ACHN (cell line): ENCODE measurements around the gene MRPL50.
"Not testable (repeated sequence)": the region's sequence is repeated elsewhere in the genome, so short reads cannot be mapped to it uniquely, and the experiment has no call there.

Source experiments
- DNase-seq: peaks from one replicate; pipeline ENCODE4 v3.0.0-alpha.2; 2015
- in situ Hi-C: cut with HindIII; loops from 2 replicates; pipeline ENCODE4 v1.10.0; 2017; ENCODE audit warnings: low sequenced_read_pairs, low pct_ligation_motif_present, low pct_unique_long_range_greater_than_20kb

Gene MRPL50

DNA sequence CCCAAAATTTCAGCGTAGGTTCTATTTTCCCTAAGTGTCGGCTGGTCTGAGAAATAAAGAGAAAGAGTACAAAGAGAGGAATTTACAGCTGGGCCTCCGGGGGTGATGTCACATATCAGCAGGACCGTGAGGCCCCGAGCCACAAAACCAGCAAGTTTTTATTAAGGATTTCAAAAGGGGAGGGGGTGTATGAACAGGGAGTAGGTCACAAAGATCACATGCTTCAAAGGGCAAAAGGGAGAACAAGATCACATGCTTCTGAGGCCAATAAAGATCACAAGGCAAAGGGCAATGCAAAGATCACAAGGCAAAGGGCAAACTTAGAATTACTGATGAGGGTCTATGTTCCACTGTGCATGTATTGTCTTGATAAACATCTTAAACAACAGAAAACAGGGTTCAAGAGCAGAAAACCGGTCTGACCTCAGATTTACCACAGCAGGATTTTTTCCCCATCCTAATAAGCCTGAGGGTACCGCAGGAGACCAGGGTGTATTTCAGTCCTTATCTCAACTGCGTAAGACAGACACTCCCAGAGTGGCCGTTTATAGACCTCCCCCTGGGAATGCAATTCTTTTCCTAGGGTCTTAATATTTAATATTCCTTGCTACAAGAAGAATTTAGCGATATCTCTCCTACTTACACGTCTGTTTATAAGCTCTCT is 13.4 kb downstream of the MRPL50 start, which contains the start of gene BAAT:
TSS of gene BAAT (minus strand) at position 134 of the 664 bp plus-strand sequence. CDS start 13,602 bp downstream, outside the sequence.
- DNase-seq, in situ Hi-C loops: not testable (repeated sequence)

DNA sequence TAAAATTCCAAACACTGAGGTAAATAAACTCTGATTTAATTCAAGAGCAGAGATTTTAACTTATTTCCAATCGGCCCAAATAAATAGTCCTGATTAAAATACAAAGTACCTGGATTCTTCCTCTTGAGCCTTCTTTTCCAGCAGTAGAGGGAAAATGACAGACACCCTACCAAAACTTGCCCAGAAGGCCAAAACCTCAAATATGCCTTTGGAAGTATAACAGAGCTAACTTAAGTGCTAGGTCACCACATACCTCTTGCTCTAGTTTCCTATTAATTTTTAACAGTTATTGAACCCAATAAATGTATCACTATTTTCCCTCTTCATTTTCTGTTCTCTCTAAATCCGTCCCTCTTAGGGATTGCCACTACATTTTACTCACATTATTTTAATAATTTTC is 15.1 kb downstream of the MRPL50 start:
- peak; percentile 82 for DNase-seq
- in situ Hi-C loops, result no loop called here

DNA sequence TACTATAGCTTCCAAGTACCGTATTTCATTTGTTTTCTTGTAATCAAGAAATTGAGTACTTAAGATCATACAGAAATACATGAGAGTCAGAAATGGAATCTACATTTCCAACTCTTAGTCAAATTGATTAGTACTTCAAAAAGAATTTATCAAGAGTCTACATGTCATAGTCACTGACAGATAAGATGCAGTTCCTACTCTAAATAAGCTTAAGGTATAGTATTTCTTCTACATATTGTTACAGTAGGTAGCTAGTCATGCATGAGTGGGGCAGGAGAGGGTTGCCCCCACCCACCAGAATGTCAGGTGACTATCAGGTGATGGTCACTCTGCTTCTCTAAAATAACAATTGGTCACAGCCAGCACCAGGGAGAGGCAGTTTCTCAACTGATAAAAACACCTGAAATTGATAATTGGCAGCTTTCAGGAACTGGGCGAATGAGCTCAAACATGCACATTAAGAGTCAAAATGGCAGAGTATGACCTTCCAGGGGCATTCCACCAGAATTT is 16.5 kb downstream of the MRPL50 start:
- in situ Hi-C loops, result no loop called here
- no peak for DNase-seq

DNA sequence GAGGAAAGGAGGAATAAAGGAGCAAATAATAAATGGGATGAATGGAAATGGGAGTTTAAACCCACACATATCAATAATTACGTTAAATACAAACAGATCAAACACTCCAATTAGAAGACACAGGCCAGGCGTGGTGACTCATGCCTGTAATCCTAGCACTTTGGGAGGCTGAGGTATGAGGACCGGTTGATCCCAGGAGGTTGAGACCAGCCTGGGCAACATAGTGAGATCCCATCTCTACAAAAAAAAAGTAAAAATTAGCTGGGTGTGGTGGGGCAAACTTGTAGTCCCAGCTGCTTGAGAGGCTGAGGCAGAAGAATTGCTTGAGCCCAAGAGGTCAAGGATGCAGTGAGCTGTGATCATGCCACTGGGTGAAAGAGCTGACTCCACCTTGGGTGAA is 17.3 kb downstream of the MRPL50 start:
- DNase-seq, result no peak
- in situ Hi-C loops, result no loop called here

DNA sequence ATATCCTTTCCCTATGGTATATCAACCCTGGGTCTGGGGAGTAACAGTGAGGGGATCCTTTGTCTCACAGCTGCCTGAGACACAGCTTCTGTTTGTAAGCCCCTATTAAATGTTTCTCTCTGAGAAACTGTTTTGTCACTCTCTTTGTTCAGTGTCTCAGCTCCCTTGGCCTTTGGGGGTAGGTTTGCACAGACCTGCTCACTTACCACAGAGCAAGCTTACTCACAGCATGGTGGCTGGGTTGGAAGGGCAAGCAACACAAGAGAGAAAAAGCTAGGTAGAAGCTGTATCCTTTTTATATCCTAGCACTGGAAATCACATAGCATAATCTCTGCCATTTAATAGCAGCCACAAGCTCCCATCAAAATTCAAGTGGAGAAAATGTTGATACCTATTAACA is 18.1 kb downstream of the MRPL50 start:
- DNase-seq, result no peak
- in situ Hi-C loops, result no loop called here

DNA sequence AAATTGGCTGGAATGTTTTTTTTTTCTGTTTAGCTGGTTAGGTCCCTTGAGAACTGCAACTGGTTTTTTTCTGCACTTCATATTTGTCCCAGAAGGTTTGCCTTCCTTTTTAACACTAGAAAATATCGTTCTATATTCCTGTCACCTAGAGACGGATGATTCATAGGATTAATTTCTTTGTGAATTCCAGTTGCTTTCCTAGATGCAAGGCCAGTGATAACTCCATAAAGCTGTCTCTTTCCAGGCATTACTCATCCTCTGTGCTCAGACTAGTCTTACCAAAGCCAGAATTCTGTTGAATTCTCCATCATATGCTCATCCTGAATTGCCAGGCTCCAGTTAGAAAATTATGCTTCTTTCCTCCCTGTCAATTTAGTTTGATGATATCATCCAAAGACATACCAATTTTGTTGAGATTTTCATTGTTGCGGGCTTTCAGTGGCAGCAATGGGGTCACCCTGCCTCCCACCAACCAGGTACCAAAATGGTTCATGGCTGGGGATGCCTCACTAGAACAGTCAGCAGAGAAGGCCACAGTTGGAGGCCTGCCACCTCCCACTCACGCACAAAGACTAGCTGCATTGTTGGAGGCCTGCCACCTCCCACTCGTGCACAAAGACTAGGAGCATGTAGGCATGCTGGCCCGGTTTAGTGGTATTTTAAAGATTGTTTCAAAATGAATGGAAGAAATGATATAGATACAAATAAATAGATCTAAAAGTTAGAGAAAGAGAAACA is 22.1 kb downstream of the MRPL50 start:
- in situ Hi-C loops, result no loop called here
- DNase-seq, result peak; percentile 8

DNA sequence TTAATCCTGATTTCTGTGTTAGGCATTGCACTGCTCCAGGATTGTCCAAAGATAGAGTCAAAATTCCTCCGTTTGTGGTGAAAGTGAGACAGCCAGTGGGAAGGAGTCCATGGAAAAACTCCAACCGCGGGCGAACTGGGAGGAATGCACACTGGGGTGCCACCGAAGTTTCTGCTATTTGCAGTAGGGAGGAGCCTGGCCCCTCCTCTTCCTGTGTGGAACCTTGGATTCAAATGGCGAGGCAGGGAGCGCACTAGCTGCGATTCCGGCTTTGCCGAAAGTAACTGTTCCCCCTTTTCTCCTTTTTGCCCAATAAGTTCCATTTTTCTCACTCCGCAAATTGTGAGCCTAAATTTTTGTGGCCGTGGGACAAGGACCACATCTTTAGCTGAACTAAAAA is 22.9 kb downstream of the MRPL50 start:
- no peak for DNase-seq
- in situ Hi-C loops, result no loop called here

DNA sequence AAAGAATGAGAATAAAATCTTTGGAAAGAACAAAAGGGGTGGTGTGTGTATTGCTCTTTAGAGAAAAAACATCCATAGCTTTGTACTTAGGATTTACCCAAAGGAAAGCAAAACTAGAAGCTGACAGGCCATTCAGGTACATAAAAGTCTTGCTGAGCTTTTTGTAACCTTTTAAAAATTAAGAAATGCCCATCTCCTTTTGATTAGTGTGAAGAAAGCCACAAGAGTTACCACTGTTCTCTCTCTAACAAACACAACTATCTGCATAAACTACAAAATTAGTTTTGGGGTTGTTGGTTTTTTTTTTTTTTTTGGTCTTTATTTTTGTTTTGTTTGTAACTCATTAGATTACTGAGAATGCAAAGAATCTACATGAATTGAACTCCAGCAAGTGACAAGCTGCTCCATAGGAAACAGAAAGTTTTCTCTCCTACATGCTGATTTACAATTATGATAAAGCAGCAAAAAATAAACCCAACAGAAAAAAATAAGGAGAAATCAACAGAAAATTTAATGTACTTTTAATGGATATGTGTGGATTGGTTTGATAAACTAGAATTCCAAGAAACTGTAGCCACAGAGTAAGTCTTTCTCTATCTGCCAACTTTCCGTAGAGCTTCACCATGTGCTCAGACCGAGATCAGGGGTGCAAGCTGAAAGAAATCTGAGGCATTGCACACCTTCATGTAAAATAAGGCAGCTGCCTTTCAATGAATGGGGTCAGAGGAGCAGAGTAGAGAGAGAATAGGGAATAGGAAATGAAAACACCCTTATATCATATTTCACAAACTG is 25.9 kb downstream of the MRPL50 start:
- DNase-seq, result no peak
- in situ Hi-C loops, result no loop called here

DNA sequence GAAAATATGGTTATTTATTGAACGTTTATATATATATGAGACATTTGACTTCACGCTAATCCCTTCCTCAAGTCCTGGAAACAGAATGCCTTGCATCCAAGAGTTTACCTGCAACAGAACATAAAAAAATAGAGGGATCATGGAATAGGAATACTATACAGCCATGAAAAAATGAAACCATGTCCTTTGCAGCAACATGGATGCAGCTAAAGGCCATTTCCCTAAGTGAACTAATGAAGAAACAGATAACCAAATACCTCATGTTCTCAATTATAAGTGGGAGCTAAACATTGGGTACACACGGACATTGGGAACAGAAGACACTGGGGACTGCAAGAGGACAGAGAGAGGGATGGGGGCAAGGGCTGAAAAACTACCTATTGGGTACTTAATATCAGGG is 26.6 kb downstream of the MRPL50 start:
- DNase-seq, result no peak
- in situ Hi-C loops, result no loop called here

DNA sequence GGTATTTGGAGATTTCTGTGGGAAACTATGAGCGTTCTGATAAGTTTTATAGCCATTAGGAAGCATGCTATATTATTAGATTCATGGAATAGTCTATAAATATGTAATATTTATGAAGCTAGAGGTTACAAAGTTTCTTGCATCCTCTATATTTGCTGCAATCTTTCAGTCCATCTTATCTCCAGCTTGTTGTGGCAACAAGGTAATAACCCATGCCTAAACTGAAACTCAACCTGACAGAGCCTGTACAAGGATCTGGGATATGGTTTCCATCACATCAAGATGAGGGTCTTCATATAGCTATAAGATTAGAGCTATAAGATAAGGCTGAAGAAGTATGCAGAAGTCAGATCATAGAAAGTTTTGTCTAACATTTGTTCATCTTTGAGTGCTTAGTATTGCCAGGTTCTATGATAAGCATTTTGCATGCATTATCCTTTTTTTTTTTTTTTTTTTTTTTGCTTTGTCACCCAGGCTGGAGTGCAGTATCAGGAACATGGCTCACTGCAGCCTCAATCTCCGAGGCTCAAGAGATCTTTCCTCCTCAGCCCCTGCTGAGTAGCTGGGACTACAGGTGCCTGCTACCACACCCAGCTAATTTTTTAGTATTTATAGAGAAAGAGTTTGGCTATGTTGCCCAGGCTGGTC is 28.4 kb downstream of the MRPL50 start:
- no peak for DNase-seq
- in situ Hi-C loops, result no loop called here

DNA sequence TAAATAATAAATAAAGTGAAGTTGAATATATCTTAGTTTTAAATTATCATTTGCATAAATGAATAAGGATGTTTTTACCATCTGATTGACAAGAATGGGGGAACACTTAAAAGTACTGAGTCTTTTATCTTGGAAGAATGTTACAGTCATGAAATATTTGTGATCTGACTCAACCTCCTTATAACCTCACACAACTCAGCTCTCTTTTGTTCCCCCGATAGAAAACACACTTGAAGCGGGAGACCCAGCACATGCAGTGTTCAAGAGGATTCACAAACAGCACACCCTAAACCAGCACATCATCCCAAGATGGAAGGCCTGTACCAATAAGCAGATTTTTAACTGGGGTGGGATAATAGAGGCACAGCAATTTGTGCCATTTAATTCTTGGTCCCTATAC is 29.1 kb downstream of the MRPL50 start:
- DNase-seq, result peak; percentile 58
- in situ Hi-C loops, result no loop called here

DNA sequence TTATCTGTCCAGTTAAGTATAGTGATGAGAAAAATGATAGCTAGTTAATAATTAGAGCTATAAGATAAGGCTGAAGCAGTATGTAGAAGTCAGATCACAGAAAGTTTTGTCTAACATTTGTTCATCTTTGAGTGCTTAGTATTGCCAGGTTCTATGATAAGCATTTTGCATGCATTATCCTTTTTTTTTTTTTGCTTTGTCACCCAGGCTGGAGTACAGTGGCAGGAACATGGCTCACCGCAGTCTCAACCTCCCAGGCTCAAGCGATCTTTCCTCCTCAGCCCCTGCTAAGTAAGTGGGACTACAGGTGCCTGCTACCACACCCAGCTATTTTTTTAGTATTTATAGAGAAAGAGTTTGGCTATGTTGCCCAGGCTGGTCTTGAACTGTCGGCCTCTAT is 31.1 kb downstream of the MRPL50 start:
- no peak for DNase-seq
- in situ Hi-C loops, result no loop called here

DNA sequence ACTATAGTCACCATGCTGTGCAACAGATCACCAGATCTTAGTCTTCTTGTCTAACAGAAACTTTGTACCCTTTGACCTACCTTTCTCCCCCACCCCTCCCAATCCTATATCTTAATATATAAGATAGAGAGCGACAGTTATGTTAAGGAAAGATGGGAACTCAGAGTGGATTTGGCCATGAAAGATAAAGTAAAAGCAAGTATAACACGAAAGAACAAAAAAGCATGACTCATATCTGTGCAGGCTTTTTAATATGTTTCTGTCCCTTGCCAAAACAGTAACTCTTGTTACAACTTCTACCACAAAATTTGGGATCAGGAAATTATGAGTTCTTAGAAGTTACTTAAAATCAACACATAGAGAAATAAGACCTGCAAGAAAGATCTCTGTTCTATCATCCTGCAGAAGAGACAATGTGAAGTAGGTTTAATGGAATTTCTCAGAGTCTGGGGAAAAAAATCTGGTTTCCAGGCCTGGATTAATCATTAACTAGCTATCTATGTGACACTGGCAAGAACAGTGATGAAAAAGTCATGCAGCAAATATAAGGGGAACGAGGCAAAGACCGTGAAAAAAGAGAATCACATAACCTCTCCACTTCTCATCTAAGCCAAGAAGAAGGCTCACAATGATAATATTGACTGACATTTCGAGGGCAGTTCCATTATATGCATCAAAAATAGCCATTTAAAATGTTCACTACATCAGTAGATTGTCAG is 32.2 kb downstream of the MRPL50 start:
- in situ Hi-C loops, result no loop called here
- peak; percentile 75 for DNase-seq

DNA sequence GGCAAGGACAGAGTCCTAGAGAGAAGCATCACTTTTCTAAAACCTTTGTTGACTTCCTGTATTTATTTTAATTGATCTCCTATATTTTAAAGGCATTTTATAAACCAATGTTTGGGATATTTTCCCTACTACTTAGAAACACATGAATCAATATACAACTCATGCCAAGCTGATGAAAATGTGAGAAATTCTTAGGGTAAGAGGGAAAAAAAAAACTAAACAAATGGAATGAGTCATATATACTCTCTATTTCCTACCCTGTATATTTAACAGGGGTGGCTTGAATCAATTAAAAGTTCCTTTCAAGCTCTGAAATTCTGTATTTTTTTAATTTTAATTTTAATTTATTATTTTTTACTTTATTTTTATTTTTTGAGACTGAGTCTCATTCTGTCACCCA is 33.2 kb downstream of the MRPL50 start:
- in situ Hi-C loops, result no loop called here

DNA sequence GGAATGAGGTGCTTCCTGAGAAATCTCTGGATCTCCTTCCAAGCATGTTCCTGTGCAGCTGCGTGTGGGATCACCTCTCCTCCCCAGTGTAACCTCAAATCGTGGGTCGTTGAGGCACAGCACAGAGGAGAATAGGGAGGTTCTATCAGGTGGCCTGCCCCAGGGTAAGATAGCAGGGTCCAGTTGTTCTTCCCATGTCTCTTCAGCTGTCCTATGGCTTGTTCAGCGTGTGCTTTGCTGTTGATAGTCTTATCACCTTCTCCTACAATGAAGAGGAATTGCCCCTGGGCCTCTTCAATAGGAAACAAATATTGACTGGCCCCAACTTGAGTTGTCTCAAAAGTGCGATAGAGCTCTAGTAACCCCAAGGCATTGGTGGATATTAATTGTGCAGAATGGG is 36.0 kb downstream of the MRPL50 start:
- in situ Hi-C loops, result no loop called here
- DNase-seq, result no peak

More for the DNA sequence above, 33.2 kb downstream of the MRPL50 start:
- DNase-seq, result no peak

DNA sequence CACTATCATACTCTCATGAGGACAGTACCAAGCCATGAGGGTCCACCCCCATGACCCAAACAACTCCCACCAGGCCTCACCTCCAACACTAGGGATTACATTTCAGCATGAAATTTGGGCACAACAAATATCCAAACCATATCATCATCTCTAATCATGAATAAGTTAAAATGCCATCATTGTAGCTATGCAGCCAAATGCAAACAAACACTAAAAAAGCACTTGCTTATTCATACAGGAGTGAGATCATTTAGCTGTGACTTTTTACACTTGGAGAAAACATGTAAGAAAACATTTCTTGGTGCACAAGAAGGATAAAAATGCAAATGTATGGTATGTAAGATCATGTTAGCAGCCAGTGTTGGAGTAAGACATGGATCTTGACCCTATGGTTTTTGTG is 37.8 kb downstream of the MRPL50 start:
- in situ Hi-C loops, result no loop called here
- no peak for DNase-seq

DNA sequence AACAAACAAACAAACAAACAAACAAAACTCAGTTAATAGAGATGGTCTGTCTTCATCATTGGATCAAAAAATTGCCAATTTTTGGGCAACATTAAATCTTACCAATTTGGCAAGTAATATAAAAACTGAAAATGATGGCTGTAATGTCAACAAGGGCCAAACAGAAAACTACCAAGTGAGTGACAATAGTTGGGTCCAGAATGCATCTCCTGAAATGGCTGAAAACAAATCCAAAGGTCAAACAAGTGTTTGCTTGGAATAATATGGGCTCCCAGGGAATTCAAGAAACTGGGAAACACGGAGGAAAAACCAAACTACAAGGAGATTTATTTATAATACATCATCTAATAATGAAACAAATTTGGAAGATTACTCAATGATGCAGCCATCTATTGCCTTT is 38.7 kb downstream of the MRPL50 start:
- in situ Hi-C loops, result no loop called here
- DNase-seq, result no peak

DNA sequence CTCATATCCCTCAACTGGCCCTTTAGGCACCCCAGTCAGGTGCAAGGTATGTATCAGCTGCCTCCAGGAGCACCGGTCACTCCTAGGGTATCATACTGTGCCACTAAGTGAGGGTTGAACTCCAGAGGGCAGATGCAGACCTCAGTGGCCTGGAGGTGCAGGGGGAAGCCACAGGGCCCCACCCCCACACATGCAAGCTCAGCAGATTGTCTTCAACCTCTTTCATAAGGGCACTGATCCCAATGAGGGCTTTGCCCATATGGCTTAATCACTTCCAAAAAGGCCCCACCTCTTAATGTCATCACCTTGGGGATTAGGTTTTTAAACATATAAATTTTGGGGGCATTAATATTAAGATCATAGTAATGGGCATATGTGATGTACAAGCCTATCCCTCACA is 41.8 kb downstream of the MRPL50 start:
- in situ Hi-C loops, result no loop called here
- no peak for DNase-seq
